ENCODE data around the gene LRRC75A. TPM values are rescaled to one million over a fixed set of nuclear protein-coding genes. Genes with fewer than 3 reads are reported as not detected.

Gene LRRC75A
- total and polyA plus RNA-seq, 2 of the 13 experiments (the other 11 are each of a cell fraction or from before 2014, with no cell fraction given), result 0.03 TPM; not detected in 1

- TF ChIP-seq IKZF5 (CRISPR knock-in tag; IDR thresholded peaks at IDR 0.05) (peak; percentile 39; the same call in 1 of the 2 replicates), PHF8 (CRISPR knock-in tag; IDR thresholded peaks at IDR 0.05) (no peak; the same call in 1 of the 2 replicates), SPEN (CRISPR knock-in tag; IDR thresholded peaks at IDR 0.05; ENCODE audit: low read depth) (0 out of 2 replicates have a peak, but pooled peaks have one; percentile 0), ESRRA (CRISPR knock-in tag; IDR thresholded peaks at IDR 0.05; ENCODE audit: low read depth) (0 out of 2 replicates have a peak, but pooled peaks have one; percentile 27), SMAD1 (CRISPR knock-in tag; IDR thresholded peaks at IDR 0.05; ENCODE audit: borderline replicate concordance, low read depth) (peak; percentile 38; the same call in 1 of the 2 replicates), ZNF282 (IDR thresholded peaks at IDR 0.05; ENCODE audit: partially characterized antibody) (no peak), ZNF292 (CRISPR knock-in tag; IDR thresholded peaks at IDR 0.05; ENCODE audit: borderline replicate concordance, low read depth) (peak; percentile 75), TFAP4 (IDR thresholded peaks at IDR 0.05; ENCODE audit: borderline replicate concordance, low read depth) (peak; percentile 23; the same call in 1 of the 2 replicates), ZZZ3 (CRISPR knock-in tag; IDR thresholded peaks at IDR 0.05; ENCODE audit: borderline replicate concordance) (0 out of 2 replicates have a peak, but pooled peaks have one; percentile 22), SOX13 (IDR thresholded peaks at IDR 0.05) (no peak), SOX13 (CRISPR knock-in tag; conservative IDR thresholded peaks at IDR 0.05 in 1 of 2, IDR thresholded peaks at IDR 0.05 in 1 of 2) (peak in 1 of 2 experiments; percentile 4; a peak in 1 of 4 replicates), ZFX (CRISPR knock-in tag; IDR thresholded peaks at IDR 0.05; ENCODE audit: low read depth) (0 out of 2 replicates have a peak, but pooled peaks have one; percentile 15), ZFP82 (CRISPR knock-in tag; IDR thresholded peaks at IDR 0.05; ENCODE audit: borderline replicate concordance) (0 out of 2 replicates have a peak, but pooled peaks have one; percentile 40), ZNF660 (CRISPR knock-in tag; IDR thresholded peaks at IDR 0.05; ENCODE audit: borderline replicate concordance, low read depth) (no peak), MEIS2 (CRISPR knock-in tag; IDR thresholded peaks at IDR 0.05) (no peak), ZNF781 (CRISPR knock-in tag; IDR thresholded peaks at IDR 0.05; ENCODE audit: borderline replicate concordance, not compliant biosample characterization) (no peak), RFXANK (CRISPR knock-in tag; IDR thresholded peaks at IDR 0.05) (no peak), ZBTB26 (CRISPR knock-in tag; IDR thresholded peaks at IDR 0.05; ENCODE audit: borderline replicate concordance) (no peak), ETS1 (CRISPR knock-in tag; IDR thresholded peaks at IDR 0.05) (no peak), SALL1 (CRISPR knock-in tag; IDR thresholded peaks at IDR 0.05) (peak; percentile 35; the same call in 1 of the 2 replicates), ARID2 (CRISPR knock-in tag; IDR thresholded peaks at IDR 0.05; ENCODE audit: borderline replicate concordance) (no peak), TGIF2 (CRISPR knock-in tag; IDR thresholded peaks at IDR 0.05) (peak; percentile 67; the same call in 1 of the 2 replicates), ZNF576 (CRISPR knock-in tag; IDR thresholded peaks at IDR 0.05) (peak; percentile 100), ZNF605 (CRISPR knock-in tag; IDR thresholded peaks at IDR 0.05) (peak; percentile 52; the same call in 1 of the 2 replicates)
Measured at GRCh38 chr17:16415031-16415924, 76.7 kb downstream of the LRRC75A start, which contains the start of gene TRPV2 (continued).
